DMS53 (cell line): ENCODE measurements around the gene TREML2.
"Not testable (repeated sequence)": the region's sequence is repeated elsewhere in the genome, so short reads cannot be mapped to it uniquely, and the experiment has no call there.

ENCODE experiments used
- DNase-seq: peaks from one replicate; lab custom pipeline; 2025; lab: John Stamatoyannopoulos, UW

Gene TREML2, protein sequence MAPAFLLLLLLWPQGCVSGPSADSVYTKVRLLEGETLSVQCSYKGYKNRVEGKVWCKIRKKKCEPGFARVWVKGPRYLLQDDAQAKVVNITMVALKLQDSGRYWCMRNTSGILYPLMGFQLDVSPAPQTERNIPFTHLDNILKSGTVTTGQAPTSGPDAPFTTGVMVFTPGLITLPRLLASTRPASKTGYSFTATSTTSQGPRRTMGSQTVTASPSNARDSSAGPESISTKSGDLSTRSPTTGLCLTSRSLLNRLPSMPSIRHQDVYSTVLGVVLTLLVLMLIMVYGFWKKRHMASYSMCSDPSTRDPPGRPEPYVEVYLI

GRCh38 chr6:41200901-41201763 is at the start of gene TREML2:
TSS of gene TREML2 (minus strand) at chr6:41201149. CDS start at chr6:41201008, 141 bp downstream.
- DNase-seq, result no peak

DNA sequence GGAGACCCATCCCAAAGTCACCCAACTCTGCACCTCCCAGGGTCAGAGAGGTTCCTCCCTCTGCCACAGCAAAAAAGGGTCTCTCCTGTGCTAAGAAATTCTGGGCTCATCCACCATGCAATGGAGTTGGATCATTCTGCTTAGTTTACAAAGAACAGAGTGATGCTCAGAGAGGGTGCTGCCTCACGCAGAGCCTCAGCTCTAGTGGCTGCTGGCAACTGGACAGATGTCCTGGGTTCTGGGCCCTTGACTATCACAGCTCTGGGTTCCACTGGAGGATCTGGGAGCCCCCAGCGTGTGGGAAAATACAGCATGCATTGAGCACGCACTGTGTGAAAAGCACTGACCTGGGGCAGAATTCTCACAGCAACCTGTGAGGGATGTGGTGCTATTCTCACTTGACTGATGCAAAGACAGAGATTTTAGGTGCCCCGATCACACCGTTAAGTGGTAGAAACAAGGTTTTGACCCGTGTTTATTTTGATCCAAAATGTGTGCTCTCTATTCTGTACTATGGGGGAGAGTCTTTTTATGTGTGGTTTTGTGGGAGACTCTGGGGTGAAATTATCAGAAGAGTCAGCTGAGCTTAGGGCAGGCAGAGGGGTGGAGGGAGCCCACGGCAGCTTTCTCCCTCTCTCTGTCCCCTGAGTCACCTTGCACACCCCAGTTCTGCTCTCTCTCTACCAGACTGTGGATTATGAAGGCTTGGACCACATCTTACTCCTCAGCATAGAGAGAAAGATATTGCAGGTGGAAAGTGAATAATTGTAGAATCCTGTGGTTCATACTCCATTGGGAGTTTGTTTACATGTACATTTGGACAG is 47.1 kb upstream of the TREML2 start:
- DNase-seq, result no peak

DNA sequence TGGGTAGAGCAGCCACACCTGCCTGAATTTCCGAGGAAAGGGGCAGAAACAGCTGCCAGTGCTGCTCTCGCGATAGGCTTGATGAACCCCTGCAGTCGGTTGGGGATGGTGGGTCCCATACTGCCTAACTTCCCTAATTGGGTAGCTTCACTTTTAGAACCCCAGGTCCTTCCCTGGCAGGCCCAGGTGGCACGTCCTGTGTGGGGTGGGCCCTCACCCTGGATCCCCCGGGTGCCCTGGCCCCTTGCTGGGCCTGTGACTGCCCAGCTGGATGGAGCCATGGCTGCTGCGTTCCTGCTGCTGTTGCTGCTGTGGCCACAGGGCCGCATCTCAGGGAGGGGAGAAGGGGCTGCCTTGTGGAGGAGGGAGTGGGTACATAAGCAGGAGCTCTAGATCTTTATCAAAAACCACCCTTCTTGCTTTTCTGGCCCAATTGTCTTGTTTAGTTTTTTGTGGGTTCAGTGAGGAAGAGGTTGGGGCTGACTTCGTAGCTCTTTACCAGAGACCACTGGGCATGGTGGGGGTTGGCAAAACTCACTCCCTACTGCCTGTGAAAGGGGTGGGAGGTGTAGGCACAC is 46.4 kb upstream of the TREML2 start:
- no peak for DNase-seq

DNA sequence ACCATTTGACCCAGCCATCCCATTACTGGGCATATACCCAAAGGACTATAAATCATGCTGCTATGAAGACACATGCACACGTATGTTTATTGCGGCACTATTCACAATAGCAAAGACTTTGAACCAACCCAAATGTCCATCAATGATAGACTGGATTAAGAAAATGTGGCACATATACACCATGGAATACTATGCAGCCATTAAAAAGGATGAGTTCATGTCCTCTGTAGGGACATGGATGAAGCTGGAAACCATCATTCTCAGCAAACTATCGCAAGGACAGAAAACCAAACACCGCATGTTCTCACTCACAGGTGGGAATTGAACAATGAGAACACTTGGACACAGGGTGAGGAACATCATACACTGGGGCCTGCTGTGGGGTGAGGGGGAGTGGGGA is 45.6 kb upstream of the TREML2 start:
- DNase-seq, result not testable (repeated sequence)

DNA sequence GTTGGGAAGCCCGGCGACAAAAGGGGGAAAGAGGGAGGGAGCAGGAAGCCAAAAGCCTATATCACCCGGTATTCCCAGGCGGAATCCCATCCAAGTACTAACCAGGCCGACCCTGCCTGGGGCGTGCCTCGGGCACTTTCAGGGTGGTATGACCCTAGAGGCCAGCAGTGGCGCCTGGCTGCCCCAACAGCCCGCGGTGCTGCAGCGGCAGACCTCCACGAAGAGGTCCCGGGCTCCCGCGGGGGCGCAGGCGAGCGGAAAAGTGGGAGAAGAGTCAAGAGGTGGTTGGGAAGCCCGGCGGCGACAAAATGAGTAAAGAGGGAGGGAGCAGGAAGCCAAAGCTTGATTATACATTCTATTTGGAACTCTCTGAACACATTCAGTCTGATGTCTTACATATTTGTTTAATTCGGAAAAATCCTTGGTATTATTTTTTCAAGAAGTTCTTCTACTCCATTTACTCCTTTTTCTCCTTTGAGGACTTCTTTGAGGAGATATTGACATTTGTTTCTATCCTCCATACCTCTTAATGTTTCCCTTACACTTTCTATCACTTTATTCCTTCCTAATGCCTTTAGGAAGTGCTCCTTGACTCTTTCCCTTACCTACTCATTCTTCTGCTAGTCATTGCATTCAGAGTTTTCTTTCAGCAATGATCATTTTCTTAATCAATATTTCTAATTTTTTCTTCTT is 38.7 kb upstream of the TREML2 start:
- no peak for DNase-seq

- no peak for DNase-seq
These were observed 36.2 kb upstream of the TREML2 start for GRCh38 chr6:41237128-41237527.

GRCh38 chr6:41236276-41236675 is 35.3 kb upstream of the TREML2 start:
- DNase-seq, result no peak

- DNase-seq, result no peak
These were observed 31.7 kb upstream of the TREML2 start for GRCh38 chr6:41232667-41233066.

GRCh38 chr6:41231246-41231645 is 30.3 kb upstream of the TREML2 start:
- DNase-seq, result no peak

DNA sequence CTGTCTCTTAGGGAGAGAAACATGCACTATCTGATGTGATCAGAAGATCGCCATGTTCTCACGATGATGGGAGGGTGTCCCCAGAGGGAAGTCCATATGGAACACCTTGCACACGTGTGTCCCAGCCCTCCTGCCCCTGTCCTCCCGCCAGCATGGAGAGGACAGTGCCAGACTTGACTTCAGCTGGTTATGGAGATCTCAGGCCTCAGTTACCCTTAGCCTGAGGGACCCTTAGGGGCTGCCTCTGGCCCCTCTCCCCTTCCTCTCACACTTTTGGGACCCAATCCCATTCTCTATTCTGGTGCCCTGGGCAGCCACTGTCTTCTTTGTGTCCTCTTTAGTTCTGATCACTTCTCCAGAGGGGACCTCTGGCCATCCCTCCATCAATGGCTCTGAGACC is 28.8 kb upstream of the TREML2 start:
- no peak for DNase-seq

DNA sequence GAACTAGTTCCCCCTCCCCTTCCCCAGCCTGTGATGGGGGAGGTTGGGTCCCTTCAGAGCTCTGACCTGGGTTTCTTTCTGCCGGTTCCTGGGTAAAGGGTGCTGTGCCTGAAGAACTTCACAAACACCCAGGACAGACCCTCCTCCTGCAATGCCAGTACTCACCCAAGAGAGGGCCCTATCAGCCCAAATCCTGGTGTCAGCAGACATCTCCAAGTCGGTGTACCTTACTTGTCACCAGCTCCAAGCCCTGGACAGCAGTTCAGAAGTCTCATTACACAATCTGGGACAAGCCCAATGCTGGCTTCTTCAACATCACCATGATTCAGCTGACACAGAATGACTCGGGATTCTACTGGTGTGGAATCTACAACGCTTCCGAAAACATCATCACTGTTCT is 27.7 kb upstream of the TREML2 start:
- DNase-seq, result peak; percentile 63

DNA sequence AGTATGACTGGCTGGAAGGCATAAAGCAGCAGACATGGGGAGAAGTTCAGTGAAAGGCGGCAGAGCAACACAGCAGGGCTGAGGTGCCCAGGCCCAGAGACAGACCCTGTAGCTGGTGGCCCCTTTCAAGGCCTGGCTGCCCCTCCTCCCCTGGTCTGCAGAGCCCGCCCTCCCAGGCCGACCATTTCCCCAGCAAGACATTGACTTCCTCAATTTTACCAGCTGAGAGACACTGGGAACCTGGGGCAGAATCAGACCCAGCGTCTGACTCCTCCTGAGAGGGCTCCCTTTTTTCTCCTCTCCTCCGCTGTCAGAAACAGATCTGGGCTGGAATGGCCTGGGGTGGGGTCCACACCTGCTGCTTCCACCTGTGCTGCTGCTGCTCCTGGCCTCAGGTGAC is 27.1 kb upstream of the TREML2 start, which contains the start of gene TREML4:
Gene TREML4 (plus strand): TSS at position 254 of the 400 bp plus-strand sequence. CDS start 79 bp downstream, at position 333.
- no peak for DNase-seq

GRCh38 chr6:41226752-41227151 is 25.8 kb upstream of the TREML2 start:
- DNase-seq, result peak; percentile 57

- no peak for DNase-seq
These were observed 23.9 kb upstream of the TREML2 start for GRCh38 chr6:41224800-41225199.

GRCh38 chr6:41222513-41222912 is 21.6 kb upstream of the TREML2 start:
- no peak for DNase-seq

- DNase-seq, result no peak
These were observed 21.1 kb upstream of the TREML2 start for GRCh38 chr6:41222045-41222444.

DNA sequence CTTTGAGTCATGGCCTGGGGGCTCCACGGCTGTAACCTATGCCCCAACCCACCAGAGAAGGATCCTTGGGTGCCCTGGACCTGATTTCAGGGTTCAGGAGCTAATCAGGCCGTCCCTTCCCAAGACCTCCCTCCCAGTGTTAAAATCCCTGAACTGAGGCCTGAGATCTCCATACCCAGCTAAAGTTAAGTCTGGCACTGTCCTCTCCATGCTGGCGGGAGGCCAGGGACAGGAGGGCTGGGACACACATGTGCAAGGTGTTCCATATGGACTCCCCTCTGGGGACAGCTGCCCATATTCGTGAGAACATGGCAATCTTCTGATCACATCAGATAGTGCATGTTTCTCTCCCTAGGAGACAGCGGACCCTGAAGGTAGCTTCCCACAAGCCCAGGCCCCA is 15.7 kb upstream of the TREML2 start:
- no peak for DNase-seq

- DNase-seq, result peak; percentile 43
These were observed 14.8 kb upstream of the TREML2 start for GRCh38 chr6:41215777-41216176.

GRCh38 chr6:41214559-41215238 is 13.8 kb upstream of the TREML2 start:
- peak; percentile 96 for DNase-seq

- peak; percentile 40 for DNase-seq
These were observed 8.8 kb upstream of the TREML2 start for GRCh38 chr6:41209547-41210320.
